Nephron (organoid): ENCODE measurements around the gene UXS1.

Experiments used
- H3K27ac Mint-ChIP-seq, 3 experiments: 2 replicates each; pipeline ENCODE4 v1.8.0; 2020; ENCODE audit warnings: mixed read lengths in 3 of 3, mild to moderate bottlenecking in 2 of 3, moderate library complexity in 1 of 3
- H3K27me3 Mint-ChIP-seq: 2 replicates; pipeline ENCODE4 v1.8.0; 2021; ENCODE audit warnings: low read depth, mild to moderate bottlenecking, moderate library complexity, mixed read lengths
- H3K36me3 Mint-ChIP-seq: 2 replicates; pipeline ENCODE4 v1.8.0; 2020; ENCODE audit warnings: low read depth, mixed read lengths
- H3K4me1 Mint-ChIP-seq: 2 replicates; pipeline ENCODE4 v1.8.0; 2020; ENCODE audit warnings: mixed read lengths
- H3K4me3 Mint-ChIP-seq, 3 experiments: 2 replicates each; pipeline ENCODE4 v1.8.0; 2020; ENCODE audit warnings: mild to moderate bottlenecking in 3 of 3, mixed read lengths in 3 of 3, moderate library complexity in 2 of 3
- H3K9me3 Mint-ChIP-seq: 2 replicates; pipeline ENCODE4 v1.8.0; 2020; ENCODE audit warnings: mixed read lengths
- TF ChIP-seq, protein P1 (sequence below), 3 experiments: fragments of 200-600 bp; sonication (generic); IDR thresholded peaks; one replicate each; pipeline ENCODE4 v1.5.0; 2021; ENCODE audit warnings: antibody characterized with exemption in 3 of 3; ENCODE audit not compliant: unreplicated experiment in 3 of 3

UXS1 gene

DNA sequence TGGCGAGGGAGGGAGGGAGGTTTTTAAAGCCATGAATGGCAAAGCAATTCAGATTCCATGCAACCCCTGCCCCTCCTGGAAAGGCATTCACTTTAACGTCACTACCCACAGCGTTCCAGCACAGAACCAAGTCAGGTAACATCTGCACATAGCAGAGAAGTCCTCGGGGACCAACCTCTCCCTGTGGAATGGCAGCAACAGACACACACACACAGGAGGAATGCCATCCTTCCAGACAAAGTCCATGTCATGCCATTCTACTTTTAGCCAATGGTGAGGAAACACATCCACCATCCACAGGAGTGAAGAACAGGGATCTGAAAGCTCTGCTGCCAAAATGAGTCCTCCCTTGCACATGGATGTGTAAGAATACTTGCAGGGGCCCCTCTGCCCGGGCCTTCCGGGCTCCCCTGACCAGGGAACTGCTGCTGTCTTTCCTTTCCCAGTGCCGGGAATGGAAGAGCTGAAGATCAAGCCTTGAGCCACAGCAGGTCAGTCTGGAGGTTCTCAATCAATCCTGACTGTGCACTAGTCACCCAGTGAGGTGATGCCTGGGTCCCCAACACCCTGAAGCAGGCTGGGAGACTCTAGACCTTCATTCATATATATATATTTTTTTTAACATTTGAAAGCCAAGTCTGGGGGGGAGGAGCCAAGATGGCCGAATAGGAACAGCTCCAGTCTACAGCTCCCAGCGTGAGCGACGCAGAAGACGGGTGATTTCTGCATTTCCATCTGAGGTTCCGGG is 63.7 kb downstream of the UXS1 start:
- H3K27me3 Mint-ChIP-seq = no peaks in the 10 kb centered on the region
- TF ChIP-seq, protein P1, sequence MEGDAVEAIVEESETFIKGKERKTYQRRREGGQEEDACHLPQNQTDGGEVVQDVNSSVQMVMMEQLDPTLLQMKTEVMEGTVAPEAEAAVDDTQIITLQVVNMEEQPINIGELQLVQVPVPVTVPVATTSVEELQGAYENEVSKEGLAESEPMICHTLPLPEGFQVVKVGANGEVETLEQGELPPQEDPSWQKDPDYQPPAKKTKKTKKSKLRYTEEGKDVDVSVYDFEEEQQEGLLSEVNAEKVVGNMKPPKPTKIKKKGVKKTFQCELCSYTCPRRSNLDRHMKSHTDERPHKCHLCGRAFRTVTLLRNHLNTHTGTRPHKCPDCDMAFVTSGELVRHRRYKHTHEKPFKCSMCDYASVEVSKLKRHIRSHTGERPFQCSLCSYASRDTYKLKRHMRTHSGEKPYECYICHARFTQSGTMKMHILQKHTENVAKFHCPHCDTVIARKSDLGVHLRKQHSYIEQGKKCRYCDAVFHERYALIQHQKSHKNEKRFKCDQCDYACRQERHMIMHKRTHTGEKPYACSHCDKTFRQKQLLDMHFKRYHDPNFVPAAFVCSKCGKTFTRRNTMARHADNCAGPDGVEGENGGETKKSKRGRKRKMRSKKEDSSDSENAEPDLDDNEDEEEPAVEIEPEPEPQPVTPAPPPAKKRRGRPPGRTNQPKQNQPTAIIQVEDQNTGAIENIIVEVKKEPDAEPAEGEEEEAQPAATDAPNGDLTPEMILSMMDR (IDR thresholded peaks at IDR 0.05; ENCODE audit: unreplicated experiment in 3 of 3) = no peak
- peaks cover 18% of the 10 kb centered on the region for H3K4me1 Mint-ChIP-seq
- peak overlapping the region; percentile 77 to 83 (median 78) for H3K4me3 Mint-ChIP-seq
- H3K36me3 Mint-ChIP-seq = peaks cover 35% of the 10 kb centered on the region
- peak overlapping the region in 2 of 3 experiments; percentile 63 to 64 for H3K27ac Mint-ChIP-seq
- no peaks in the 10 kb centered on the region for H3K9me3 Mint-ChIP-seq

DNA sequence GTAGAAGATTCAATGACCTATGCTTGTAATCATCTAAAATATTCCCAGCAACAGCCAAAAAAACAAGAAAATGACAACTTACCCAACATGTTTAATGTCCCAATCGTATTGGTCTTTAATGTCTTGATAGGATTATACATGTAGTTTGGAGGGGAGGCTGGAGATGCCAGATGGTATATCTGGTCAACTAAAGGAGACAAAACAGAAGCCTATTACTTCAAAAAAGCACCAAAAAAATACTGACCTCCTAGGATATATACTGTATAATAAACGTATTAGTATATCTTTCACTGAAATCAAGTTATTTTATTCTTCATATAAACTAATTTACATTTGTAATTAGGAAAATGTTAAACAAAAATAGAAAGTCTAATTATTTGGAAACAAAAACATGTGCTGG is 64.5 kb downstream of the UXS1 start:
- no peaks in the 10 kb centered on the region for H3K27me3 Mint-ChIP-seq
- TF ChIP-seq, protein P1 (IDR thresholded peaks at IDR 0.05; ENCODE audit: unreplicated experiment in 3 of 3) = no peak
- no peaks in the 10 kb centered on the region for H3K9me3 Mint-ChIP-seq
- H3K4me1 Mint-ChIP-seq = peaks cover 18% of the 10 kb centered on the region
- peak overlapping the region in 2 of 3 experiments; percentile 25 to 60 for H3K4me3 Mint-ChIP-seq
- H3K36me3 Mint-ChIP-seq = peaks cover 41% of the 10 kb centered on the region
- peak overlapping the region; percentile 0 to 50 (median 46) for H3K27ac Mint-ChIP-seq

DNA sequence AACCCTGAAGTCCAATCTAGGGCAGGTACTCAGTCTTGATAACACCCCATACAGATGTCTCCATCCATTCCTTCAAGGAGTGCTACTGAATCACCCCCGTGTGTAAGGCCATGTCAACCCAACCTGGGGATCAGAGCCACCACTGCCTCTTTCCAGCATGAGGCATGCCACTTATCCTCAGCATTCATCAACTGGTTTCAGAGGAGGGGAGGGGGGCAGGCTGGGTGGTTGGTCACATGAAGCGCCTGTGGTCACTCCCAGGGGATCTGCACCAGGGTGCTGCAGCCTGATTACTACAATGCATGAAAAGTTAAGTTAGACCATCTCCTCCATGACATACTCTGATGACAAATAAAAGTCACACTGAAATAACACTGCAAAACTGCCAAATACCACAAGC is 65.0 kb downstream of the UXS1 start:
- Mint-ChIP-seq H3K9me3 (no peaks in the 10 kb centered on the region), H3K27ac (peak overlapping the region in 1 of 3 experiments; percentile 0), H3K4me1 (peaks cover 18% of the 10 kb centered on the region), H3K27me3 (no peaks in the 10 kb centered on the region), H3K36me3 (peaks cover 45% of the 10 kb centered on the region), H3K4me3 (no peak overlapping the region)
- TF ChIP-seq, protein P1 (IDR thresholded peaks at IDR 0.05; ENCODE audit: unreplicated experiment in 3 of 3) = no peak

DNA sequence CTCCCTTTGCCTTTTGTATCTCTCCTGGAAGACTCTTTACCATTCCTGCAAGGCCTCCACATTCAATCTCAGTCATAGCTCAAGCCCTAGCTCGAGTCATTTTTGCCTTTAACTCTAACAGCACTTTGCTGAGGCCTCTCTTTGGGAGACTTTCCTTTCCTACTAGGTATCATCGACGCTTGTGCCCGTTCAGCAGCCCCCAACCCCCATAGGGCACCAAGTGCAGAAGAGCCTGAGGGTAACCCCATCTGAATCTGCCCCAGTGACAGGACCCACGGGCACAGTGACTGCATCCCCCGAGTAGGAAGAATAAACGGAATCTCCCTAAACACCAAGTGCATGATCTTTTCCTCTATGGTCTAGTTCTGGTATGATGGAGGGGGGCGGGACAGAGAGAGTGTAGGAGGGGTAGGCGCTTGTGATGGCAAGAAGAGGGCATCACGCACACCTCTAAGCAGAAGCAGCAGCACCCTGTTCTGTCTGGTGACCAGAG is 66.3 kb downstream of the UXS1 start:
- TF ChIP-seq, protein P1 (IDR thresholded peaks at IDR 0.05; ENCODE audit: unreplicated experiment in 3 of 3) = no peak
- no peak overlapping the region for H3K4me3 Mint-ChIP-seq
- no peaks in the 10 kb centered on the region for H3K27me3 Mint-ChIP-seq
- no peaks in the 10 kb centered on the region for H3K9me3 Mint-ChIP-seq
- H3K36me3 Mint-ChIP-seq = peaks cover 45% of the 10 kb centered on the region
- H3K27ac Mint-ChIP-seq = peak overlapping the region; percentile 32 to 56 (median 32)
- H3K4me1 Mint-ChIP-seq = peaks cover 18% of the 10 kb centered on the region

DNA sequence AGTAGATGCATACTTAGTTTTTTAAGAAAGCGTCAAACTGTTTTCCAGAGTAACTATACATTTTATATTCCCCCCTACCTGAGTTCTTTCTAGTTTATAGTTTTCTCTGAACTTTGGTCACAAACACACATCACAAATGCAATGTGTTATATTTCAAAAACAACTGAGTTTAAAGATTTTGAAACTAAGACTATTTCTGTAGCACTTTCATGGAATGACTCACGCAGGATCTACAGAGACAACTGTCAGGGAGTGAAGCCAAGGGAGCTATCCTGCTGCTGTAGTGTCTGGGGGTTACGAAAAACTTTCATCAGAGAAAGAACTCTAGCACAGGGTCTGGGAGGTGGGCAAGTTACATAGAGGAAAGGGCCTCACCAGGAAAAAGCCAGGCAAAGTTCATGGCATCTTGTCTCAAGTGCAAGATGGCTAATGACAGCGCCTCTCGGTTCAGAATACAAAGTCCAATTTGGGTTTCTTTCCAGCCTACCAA is 66.8 kb downstream of the UXS1 start:
- H3K9me3 Mint-ChIP-seq = no peaks in the 10 kb centered on the region
- peaks cover 45% of the 10 kb centered on the region for H3K36me3 Mint-ChIP-seq
- peaks cover 18% of the 10 kb centered on the region for H3K4me1 Mint-ChIP-seq
- TF ChIP-seq, protein P1 (IDR thresholded peaks at IDR 0.05; ENCODE audit: unreplicated experiment in 3 of 3) = no peak
- H3K27ac Mint-ChIP-seq = peak overlapping the region; percentile 32 to 56 (median 32)
- no peaks in the 10 kb centered on the region for H3K27me3 Mint-ChIP-seq
- no peak overlapping the region for H3K4me3 Mint-ChIP-seq
